GM21367 (cell line): ENCODE results near the gene PCDHB14.

Experiments used
- ATAC-seq: cut with Tn5 transposase; IDR thresholded peaks from one replicate; pipeline ENCODE4 v1.9.1; 2021; ENCODE audit not compliant: unreplicated experiment

The PCDHB14 gene

GRCh38 chr5:141269195-141269594 lies 46.1 kb downstream of the PCDHB14 start:
- no peak for ATAC-seq

- no peak for ATAC-seq
Observed at GRCh38 chr5:141272906-141273305, 49.8 kb downstream of the PCDHB14 start.
